ENCODE measurements around the gene DNAL4.

Gene DNAL4, protein sequence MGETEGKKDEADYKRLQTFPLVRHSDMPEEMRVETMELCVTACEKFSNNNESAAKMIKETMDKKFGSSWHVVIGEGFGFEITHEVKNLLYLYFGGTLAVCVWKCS

GRCh38 chr22:38793721-38794466, at the start of gene DNAL4:
Gene DNAL4, minus strand, starts transcription at chr22:38794143. Its CDS starts 11,412 bp downstream, at chr22:38782731.
- peak; percentile 95 for DNase-seq

DNA sequence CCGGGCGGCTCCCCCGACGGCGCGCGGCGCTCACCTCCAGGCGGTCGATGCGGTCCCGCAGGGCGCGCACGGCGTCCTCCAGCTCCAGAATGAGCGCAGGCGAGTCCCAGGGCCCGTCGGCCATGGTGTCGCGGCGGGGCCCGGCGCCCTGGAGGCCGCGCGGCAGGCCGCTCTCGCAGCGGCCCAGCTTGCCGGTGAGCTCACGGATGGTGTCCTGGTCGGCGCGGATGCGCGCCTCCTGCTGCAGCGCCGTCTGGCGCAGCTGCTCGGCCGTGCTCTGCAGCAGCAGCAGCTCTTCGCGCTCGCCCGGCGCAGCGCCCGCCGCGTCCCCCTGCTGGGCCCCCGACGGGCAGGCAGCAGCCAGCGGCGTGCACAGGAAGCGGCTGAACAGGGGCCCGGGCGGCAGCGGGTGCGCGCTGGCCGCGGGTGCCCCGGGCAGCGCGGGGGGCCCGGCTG, 49.3 kb upstream of the DNAL4 start:
- DNase-seq = peak; percentile 28

DNA sequence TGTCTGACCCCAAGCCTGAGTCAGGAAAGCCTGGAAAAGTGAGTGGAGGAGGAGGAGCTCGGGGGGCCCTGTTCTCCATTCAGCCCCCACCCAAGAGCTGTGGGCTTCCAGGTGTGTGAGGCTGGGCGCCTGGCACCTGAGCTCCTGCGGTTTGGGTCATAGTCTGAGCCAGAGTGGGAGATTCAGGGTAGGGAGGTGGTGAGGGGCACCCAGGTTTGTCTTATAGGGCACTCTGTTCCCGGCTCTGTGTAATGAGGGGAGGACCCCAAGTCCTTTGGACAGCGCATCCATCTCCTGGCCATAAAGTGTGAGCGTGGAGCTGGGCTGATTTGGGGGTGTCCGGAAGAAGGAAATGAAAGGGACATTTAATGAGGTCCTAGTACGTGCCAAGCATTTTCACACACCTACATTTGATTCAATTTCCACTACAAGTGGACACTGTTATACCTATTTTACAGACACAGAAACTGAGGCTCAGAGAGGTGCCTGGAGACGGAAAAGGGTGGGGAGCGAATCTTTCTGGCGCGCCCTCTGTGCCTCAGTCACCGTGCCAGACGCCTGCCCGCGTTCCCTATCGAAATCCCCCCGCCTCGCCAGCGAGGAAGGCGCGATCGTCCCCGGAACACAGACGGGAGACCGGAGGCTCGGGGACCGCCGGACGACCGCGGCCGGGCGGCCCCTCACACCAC, 48.7 kb upstream of the DNAL4 start:
- DNase-seq = no peak

GRCh38 chr22:38841635-38842034, 47.7 kb upstream of the DNAL4 start:
- no peak for DNase-seq

DNA sequence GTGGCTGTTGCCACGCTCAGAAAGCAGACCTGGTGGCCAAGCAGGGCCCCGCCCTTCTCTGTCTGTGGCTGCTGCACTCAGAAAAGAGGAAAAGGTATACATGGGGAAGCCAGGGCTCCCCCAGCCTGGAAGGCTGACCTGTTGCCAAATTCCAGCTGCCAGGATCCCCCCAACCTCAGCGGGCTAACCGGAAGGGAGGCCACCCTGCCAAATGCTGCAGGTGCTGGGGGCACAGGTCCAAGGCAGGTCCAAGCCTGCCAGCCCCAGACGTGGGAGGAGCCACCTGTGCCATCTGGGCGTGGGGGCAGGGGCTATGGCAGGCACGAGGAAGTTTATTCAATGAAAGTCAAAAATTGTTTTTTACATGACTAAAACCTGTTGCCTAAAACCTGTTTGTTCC, 47.3 kb upstream of the DNAL4 start:
- DNase-seq = peak; percentile 41

- DNase-seq = no peak
These were observed 46.2 kb upstream of the DNAL4 start for GRCh38 chr22:38840129-38840528.

DNA sequence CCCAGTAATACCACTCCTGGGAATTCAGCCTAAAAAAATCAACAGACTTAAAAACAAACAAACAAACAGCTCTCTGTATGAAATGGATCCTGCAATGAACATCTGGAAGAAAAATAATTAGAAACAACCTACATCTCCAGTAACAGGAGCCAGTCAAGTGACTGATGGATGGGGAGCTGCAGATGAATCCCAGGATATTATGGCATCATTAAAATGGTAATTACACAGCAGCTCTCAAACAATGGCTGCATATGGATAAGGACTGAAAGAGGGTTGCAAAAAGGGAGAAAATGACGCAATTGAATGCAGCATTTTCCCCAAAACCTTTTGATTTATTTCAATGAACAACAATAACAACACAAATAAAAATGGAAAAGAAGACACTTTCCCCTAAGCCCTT, 45.7 kb upstream of the DNAL4 start:
- no peak for DNase-seq

- no peak for DNase-seq
These were observed 43.5 kb upstream of the DNAL4 start for GRCh38 chr22:38837414-38837928.

- DNase-seq = no peak
These were observed 42.0 kb upstream of the DNAL4 start for GRCh38 chr22:38835888-38836301.

DNA sequence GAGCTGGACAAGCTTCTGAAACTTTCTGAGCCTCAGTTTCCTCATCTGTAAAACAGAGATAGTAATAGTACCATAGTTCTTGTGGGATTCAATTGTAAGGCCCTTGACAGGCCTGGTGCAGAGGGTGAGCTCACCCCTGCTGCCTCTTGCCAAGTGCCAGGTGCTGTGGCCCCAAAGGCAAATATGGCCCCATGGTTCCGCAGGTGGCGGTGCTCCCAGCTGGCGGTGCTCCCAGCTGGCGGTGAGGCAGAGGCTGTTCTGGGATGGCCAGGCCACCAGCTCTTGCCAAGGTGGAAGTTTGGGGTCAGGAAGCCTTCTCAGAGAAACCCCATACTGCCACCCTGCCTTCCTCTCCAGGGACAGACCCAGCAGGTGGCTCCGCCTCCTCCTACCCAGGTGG, 41.0 kb upstream of the DNAL4 start:
- DNase-seq = peak; percentile 20

GRCh38 chr22:38834215-38834953, 40.4 kb upstream of the DNAL4 start:
- no peak for DNase-seq

DNA sequence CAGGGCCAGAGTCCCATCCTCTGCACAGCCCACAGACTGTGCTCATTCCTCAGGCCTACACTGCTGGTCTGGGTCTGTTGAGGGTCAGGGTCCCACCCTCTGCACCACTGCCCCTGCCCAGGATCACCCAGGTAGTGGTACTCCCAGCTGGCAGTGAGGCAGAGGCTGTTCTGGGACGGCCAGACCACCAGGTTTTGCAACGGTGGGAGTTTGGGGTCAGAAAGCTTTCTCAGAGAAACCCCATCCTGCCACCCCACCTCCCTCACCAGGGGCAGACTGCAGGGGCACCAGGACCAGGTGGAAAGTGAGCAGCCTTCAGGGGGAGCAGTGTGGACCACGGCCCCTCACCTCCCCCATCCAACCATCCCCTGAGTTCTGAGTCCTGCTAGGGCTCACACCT, 39.1 kb upstream of the DNAL4 start:
- DNase-seq = no peak

DNA sequence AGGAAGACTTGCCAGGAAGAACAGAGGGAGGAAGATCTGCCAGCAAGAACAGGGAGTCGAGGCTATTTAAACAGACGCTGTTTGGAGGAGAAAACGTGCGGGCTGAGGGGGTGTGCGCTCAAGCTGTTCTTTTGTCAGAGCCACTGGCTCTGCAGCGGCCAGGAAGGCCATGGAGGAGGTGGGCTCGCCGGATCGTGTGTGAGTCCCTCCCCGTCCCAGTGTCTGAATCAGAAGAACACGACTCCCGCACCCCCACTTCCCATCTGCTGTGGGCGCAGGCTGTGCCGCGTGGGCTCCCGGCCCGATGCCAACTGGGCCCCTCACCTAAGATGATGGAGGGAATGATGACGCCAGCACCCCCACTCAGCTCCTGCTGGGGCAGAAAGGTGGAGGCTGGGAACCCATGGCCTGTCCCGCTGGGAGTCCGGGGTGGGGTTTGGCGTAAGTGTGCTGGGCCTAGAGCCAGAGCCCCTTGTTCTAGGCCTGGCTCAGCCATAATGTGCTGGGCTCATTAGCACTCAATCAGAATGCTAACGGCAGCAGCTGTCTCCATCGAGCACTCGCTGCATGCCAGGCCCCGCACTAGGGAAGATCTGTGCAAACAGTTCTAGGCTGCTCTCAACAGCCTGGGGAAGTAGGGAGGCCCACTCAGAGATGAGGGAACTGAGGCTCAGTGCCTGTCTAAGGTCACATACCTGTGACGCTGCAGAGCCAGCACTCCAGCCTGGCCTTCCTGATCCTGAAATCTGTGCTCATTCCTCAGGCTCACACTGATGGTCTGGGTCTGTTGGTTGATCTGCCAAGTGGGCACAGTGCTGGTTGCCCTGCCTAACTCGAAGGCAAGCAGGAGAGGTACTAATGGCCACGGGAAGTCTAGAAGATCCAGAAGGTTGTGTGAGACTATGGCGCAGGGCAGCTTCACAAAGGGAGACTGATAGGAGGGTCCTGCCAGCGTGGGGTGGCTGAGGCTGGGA, 38.3 kb upstream of the DNAL4 start:
- DNase-seq = peak; percentile 34

GRCh38 chr22:38831166-38831945, 37.4 kb upstream of the DNAL4 start:
- DNase-seq = no peak

GRCh38 chr22:38830845-38831108, 36.8 kb upstream of the DNAL4 start:
- no peak for DNase-seq

DNA sequence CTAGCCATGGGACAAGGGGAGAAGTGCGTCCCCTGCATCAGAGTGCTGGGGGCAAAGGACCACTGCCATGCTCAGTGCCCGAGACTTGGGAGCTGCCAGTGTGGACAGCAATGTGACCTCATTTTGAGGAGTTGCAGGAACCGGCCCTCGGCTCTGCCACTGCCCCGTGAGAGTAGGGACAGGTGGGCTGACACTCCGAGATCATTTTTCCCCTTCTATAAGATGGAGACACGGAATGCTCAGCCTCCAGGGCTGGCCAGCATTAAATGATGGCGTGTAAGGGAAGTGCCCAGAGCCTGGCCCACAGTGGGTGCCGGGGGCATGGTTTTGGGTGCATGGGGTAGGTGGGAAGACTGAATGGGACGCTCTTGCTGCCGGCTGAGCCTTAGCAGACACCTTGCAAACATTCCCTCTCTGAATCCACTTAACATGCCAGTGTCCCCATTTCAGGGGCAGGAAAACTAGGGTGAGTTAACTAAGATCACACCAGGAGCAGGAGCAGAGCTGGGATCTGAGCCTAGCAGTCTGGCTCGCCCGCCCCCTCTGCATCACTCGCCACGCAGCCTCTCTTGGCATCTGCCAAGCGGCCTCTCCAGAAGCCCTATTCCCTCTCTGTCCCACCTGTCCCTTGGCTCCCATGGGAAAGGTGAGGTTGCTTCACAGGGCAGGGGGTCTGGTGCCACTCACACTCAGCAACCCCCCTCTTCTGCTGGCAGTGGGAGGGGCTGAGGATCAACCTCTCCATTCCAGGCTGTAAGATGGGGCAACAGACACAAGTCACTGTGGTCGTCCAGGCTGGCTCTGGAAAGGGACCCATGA, 36.3 kb upstream of the DNAL4 start:
- DNase-seq = no peak

DNA sequence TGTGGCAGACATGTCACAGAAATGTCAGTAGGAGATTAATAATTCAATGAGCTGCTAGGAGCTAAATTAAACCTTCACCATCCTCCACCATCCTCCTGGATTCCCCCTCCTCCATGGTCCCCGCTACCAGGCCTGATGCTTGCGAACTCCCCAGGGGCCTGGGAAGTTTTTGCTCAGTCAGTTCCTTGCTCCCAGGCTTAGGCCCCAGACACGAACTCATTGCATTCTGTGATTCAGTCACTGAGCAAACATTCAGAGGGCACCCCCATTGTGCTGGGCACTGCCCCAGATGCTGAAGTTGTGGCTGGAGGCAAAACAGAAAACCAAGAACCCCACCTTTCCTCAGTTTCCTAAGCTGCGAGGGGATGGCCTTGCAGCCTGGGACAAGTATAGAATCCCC, 35.5 kb upstream of the DNAL4 start:
- DNase-seq = no peak

DNA sequence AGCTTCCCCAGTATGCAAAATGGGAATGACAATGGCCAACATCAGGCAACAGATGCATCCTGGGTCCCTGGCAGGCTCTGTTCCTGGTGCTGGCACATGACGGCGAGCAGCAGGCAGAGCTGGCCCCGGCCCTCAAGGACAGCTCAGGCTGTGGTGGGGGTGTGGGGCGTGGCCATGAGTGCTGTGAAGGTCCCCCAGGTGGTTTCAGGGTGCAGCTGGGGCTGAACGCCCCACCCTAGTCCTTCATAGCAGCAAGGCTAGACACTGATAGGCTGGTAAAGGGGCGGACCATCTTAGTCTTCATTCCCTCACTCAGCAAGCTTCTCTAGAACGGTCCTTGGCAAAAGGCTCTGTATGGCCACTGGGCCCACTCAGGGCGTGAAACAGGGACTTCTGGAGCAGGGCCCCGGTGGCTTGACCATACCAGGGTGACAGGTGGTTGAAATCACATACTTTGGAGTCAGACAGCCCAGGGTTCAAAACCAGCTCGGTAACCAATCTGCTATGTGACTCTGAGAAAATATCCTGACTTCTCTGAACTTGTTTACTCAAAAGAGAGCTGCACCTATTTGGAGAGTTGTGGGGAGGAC, 34.8 kb upstream of the DNAL4 start:
- DNase-seq = no peak

GRCh38 chr22:38828191-38828590, 34.2 kb upstream of the DNAL4 start:
- no peak for DNase-seq

DNA sequence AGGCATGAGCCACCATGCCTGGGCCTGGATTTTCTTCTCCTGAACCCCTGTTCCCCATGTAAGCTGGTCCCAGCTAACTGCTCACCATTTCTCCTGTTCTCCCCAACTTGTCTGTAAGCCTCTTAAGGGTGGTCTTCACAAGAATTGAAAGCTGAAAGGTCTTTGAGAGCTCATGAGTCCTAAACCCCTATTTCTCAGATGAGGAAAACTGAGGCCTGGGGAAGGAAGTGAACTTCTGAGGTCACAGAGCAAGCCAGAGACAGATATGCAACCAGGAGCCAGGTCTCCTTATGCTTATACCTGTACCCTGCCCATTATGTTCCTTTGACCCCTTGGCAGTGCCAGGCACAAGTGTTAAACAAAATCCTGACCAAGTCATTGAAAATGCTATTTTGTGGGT, 33.6 kb upstream of the DNAL4 start:
- no peak for DNase-seq

All from NCI-H2029 (cell line).